KMS-11 (cell line): ENCODE measurements around the gene MIER3.
"Not testable (repeated sequence)": the region's sequence is repeated elsewhere in the genome, so short reads cannot be mapped to it uniquely, and the experiment has no call there.

Experiments used
- H2AFZ ChIP-seq: fragments of 200-600 bp; sonication (generic); 2 replicates; pipeline ENCODE4 v1.6.1; 2016; ENCODE audit warnings: antibody characterized with exemption, mixed run types, low read depth
- H3K27ac ChIP-seq: fragments of 200-600 bp; sonication (generic); 2 replicates; pipeline ENCODE4 v1.6.1; 2016; ENCODE audit warnings: mild to moderate bottlenecking, mixed run types
- H3K27me3 ChIP-seq: fragments of 200-600 bp; sonication (generic); 2 replicates; pipeline ENCODE4 v1.6.1; 2017; ENCODE audit warnings: mild to moderate bottlenecking, low read depth, mixed run types, moderate library complexity; ENCODE audit not compliant: insufficient read depth
- H3K36me3 ChIP-seq: fragments of 200-600 bp; sonication (generic); 2 replicates; pipeline ENCODE4 v1.6.1; 2017; ENCODE audit warnings: mild to moderate bottlenecking, mixed run types; ENCODE audit not compliant: insufficient read depth
- H3K4me1 ChIP-seq: fragments of 200-600 bp; sonication (generic); 2 replicates; pipeline ENCODE4 v1.6.1; 2016; ENCODE audit warnings: mild to moderate bottlenecking, low read depth, mixed run types; ENCODE audit not compliant: poor library complexity, severe bottlenecking
- H3K4me2 ChIP-seq: fragments of 200-600 bp; sonication (generic); 2 replicates; pipeline ENCODE4 v1.7.0; 2016; ENCODE audit warnings: mild to moderate bottlenecking, mixed run types
- H3K4me3 ChIP-seq: fragments of 200-600 bp; sonication (generic); IDR thresholded peaks from 2 replicates; pipeline ENCODE4 v1.6.1; 2017; ENCODE audit warnings: low read depth, low read length, mixed read lengths; ENCODE audit not compliant: insufficient read depth
- H3K79me2 ChIP-seq: fragments of 200-600 bp; sonication (generic); 2 replicates; pipeline ENCODE4 v1.6.1; 2016; ENCODE audit warnings: low read depth, mixed run types; ENCODE audit not compliant: insufficient read depth
- H3K9ac ChIP-seq: fragments of 200-600 bp; sonication (generic); 2 replicates; pipeline ENCODE4 v1.6.1; 2016; ENCODE audit warnings: mild to moderate bottlenecking, mixed run types
- H4K20me1 ChIP-seq: fragments of 200-600 bp; sonication (generic); 2 replicates; pipeline ENCODE4 v1.6.1; 2016; ENCODE audit warnings: mild to moderate bottlenecking, mixed run types; ENCODE audit not compliant: insufficient read depth
- CTCF ChIP-seq: fragments of 200-600 bp; sonication (generic); conservative IDR thresholded peaks from 2 replicates; pipeline ENCODE4 v1.6.1; 2017; ENCODE audit warnings: low read depth, mild to moderate bottlenecking, antibody characterized with exemption, low read length, moderate library complexity, mixed read lengths

The MIER3 gene

DNA sequence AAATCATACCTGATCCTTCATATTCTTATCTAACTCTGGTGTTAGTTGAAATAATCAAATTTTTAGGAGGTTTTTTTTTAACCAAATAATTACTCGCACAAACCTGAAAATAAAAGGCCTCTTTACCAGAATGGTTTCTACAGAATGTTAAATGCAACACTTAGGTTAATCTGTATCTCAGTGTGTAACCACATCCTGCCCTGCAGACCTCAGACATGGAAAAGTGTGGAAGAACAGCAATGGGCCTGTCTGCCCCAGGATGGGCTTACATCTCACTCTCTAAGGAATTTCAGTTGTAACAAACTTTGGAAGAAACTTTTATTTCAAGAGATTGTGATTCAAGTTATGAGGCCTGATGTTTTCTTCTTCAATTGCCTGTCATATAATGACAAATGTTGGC is 32.5 kb upstream of the MIER3 start:
- H3K27ac ChIP-seq, result no peak overlapping the region
- no peak overlapping the region for H3K4me2 ChIP-seq
- no peak overlapping the region for H3K4me3 ChIP-seq
- no peak for TF ChIP-seq CTCF
- no peaks in the 10 kb centered on the region for H3K79me2 ChIP-seq
- no peaks in the 10 kb centered on the region for H3K36me3 ChIP-seq
- no peaks in the 10 kb centered on the region for H4K20me1 ChIP-seq
- no peak overlapping the region for H2AFZ ChIP-seq
- no peaks in the 10 kb centered on the region for H3K27me3 ChIP-seq
- H3K4me1 ChIP-seq, result peaks cover 13% of the 10 kb centered on the region
- no peak overlapping the region for H3K9ac ChIP-seq

DNA sequence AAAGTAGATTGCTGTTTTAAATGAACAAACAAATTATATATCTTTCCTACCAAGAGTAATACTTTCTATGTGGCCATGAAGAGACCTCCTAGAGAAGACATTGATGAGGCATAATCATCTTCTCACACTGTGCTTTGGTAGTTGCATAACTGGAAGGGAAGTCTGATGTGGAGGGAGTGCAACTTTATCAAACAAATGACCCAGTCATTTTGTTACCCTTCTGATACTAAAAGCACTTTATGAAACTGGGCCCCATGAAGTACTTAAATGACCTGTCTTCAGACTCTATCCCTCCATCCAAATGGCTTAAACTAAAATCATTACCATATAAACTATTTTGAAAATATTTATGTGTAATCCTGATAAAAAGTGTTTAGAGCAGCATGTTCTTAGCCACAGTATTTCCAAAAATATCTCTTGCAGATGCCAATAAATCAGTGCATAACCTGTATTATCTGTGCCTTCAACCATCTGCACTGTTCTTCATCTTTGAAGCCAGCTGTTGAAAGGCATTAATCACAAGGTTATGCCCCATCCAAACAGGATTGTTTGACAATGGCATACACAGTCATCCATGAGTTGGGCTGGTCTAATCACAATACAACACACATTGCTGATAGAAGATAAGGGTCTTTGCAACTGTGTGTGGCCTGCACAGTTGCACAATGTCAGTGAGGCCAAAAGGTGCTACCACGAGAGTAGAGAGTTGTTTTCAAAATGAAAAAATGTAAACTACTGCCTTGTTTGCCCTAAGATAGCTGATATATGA is 31.9 kb upstream of the MIER3 start:
- Histone ChIP-seq H3K79me2 (no peaks in the 10 kb centered on the region), H3K9ac (no peak overlapping the region), H3K36me3 (no peaks in the 10 kb centered on the region), H4K20me1 (no peaks in the 10 kb centered on the region), H3K4me3 (no peak overlapping the region), H2AFZ (no peak overlapping the region), H3K4me1 (peaks cover 13% of the 10 kb centered on the region), H3K4me2 (no peak overlapping the region), H3K27me3 (no peaks in the 10 kb centered on the region), H3K27ac (no peak overlapping the region)
- no peak for TF ChIP-seq CTCF

GRCh38 chr5:56981548-56982315 is 29.8 kb upstream of the MIER3 start:
- Histone ChIP-seq H3K4me3 (no peak overlapping the region), H3K4me2 (no peak overlapping the region), H4K20me1 (no peaks in the 10 kb centered on the region)

DNA sequence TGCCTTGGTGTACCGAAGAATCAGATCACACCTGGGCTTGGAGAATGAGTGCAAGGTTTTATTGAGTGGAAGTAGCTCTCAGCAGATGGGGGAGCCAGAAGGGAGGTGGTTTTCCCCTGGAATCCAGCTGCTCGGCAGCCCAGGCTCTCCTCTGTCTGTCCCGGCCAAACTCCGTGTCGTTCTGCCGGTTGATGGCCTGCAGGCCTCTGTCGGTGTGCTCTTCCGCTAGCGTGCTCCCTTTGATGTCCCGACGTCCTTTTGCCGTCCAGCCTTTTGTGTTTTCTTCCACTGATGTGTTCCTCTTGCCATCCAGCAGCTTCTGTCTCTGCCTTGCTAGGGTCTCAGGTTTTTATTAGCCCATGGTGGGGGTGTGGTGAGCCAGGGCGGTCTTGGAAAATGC is 28.0 kb upstream of the MIER3 start:
- Histone ChIP-seq H4K20me1 (no peaks in the 10 kb centered on the region), H3K9ac (no peak overlapping the region), H2AFZ (no peak overlapping the region), H3K4me3 (no peak overlapping the region), H3K27me3 (no peaks in the 10 kb centered on the region), H3K4me2 (no peak overlapping the region), H3K79me2 (no peaks in the 10 kb centered on the region), H3K27ac (no peak overlapping the region), H3K4me1 (peaks cover 13% of the 10 kb centered on the region), H3K36me3 (no peaks in the 10 kb centered on the region)
- TF ChIP-seq CTCF, result no peak

More at GRCh38 chr5:56981548-56982315, 29.8 kb upstream of the MIER3 start:
- Histone ChIP-seq H3K27ac (no peak overlapping the region), H3K9ac (no peak overlapping the region), H3K79me2 (no peaks in the 10 kb centered on the region), H3K36me3 (no peaks in the 10 kb centered on the region), H3K27me3 (no peaks in the 10 kb centered on the region), H2AFZ (no peak overlapping the region), H3K4me1 (peaks cover 13% of the 10 kb centered on the region)
- TF ChIP-seq CTCF, result no peak

- not testable (repeated sequence) for H3K27me3 ChIP-seq, H2AFZ ChIP-seq, H3K79me2 ChIP-seq, H3K36me3 ChIP-seq, H4K20me1 ChIP-seq, H3K27ac ChIP-seq, H3K9ac ChIP-seq, H3K4me2 ChIP-seq, H3K4me3 ChIP-seq
- peaks cover 11% of the 10 kb centered on the region for H3K4me1 ChIP-seq
Observed at GRCh38 chr5:56979526-56979925, 27.6 kb upstream of the MIER3 start.
